HepG2 (cell line): ENCODE measurements around the gene TCEAL9. TPM values are rescaled to one million over a fixed set of nuclear protein-coding genes. Genes with fewer than 3 reads are reported as not detected.

Experiments used
- ETV6 ChIP-seq: sonication (generic); formaldehyde crosslinking; conservative IDR thresholded peaks from 2 replicates; pipeline ENCODE4 v1.4.0; 2020; ENCODE audit warnings: missing genetic modification reagents
- NONO ChIP-seq, 2 experiments: fragments of 450-650 bp in 1 of 2; sonication (generic) in 1 of 2; formaldehyde crosslinking in 1 of 2; IDR thresholded peaks in 1 of 2; conservative IDR thresholded peaks in 1 of 2; 2 replicates each; pipeline versions ENCODE4 v1.6.1 to v1.8.0; 2017 to 2022; ENCODE audit warnings: mild to moderate bottlenecking in 1 of 2, missing genetic modification reagents in 1 of 2, moderate library complexity in 1 of 2
- NRL ChIP-seq: sonication (generic); formaldehyde crosslinking; IDR thresholded peaks from 2 replicates; pipeline ENCODE4 v1.5.0; 2020; ENCODE audit warnings: missing genetic modification reagents, mild to moderate bottlenecking, moderate library complexity, borderline replicate concordance
- POLR2A ChIP-seq, 2 experiments: IDR thresholded peaks; 2 replicates each; pipeline ENCODE4 v1.6.1; 2011; ENCODE audit warnings: low read depth in 2 of 2, low read length in 2 of 2, mild to moderate bottlenecking in 1 of 2, moderate library complexity in 1 of 2; ENCODE audit not compliant: insufficient read depth in 1 of 2
- SP2 ChIP-seq: sonication (generic); formaldehyde crosslinking; IDR thresholded peaks from 2 replicates; pipeline ENCODE4 v1.5.1; 2020; ENCODE audit warnings: mild to moderate bottlenecking, missing genetic modification reagents
- SSRP1 ChIP-seq: IDR thresholded peaks from 2 replicates; pipeline ENCODE4 v1.6.1; 2016; ENCODE audit warnings: control low read depth
- TBX2 ChIP-seq: sonication (generic); formaldehyde crosslinking; IDR thresholded peaks from 2 replicates; pipeline ENCODE4 v1.5.0; 2020; ENCODE audit warnings: missing genetic modification reagents, mild to moderate bottlenecking, borderline replicate concordance
- ZBTB1 ChIP-seq: sonication (generic); formaldehyde crosslinking; IDR thresholded peaks from 2 replicates; pipeline ENCODE4 v1.4.0; 2020; ENCODE audit warnings: missing genetic modification reagents, borderline replicate concordance
- ZNF10 ChIP-seq: sonication (generic); formaldehyde crosslinking; IDR thresholded peaks from 2 replicates; pipeline ENCODE4 v1.4.0; 2020; ENCODE audit warnings: mild to moderate bottlenecking, low read depth, missing genetic modification reagents, borderline replicate concordance
- ZNF337 ChIP-seq: sonication (generic); formaldehyde crosslinking; IDR thresholded peaks from 2 replicates; pipeline ENCODE4 v1.5.1; 2020; ENCODE audit warnings: missing genetic modification reagents, low read depth, mild to moderate bottlenecking, borderline replicate concordance
- polyA plus RNA-seq, 8 experiments: library from polyadenylated mRNA; depleted of rRNA in 3 of 8; stranded (reverse) in 7 of 8; unstranded in 1 of 8; fragments of >200 nt; fragmentation: Illumina TruSeq in 4 of 8; extraction: Trizol in 4 of 8; gene quantifications; 2 replicates each; pipeline versions ENCODE4 v1.2.1 to v1.2.3, GENCODE V29; 2011 to 2016; ENCODE audit warnings: low read depth in 4 of 8, missing spikeins in 1 of 8, mixed read lengths in 1 of 8; ENCODE audit not compliant: insufficient read depth in 1 of 8
- total RNA-seq, 5 experiments: library from RNA; depleted of rRNA; stranded (reverse); fragments of >200 nt; fragmentation: Illumina TruSeq; extraction: Trizol; gene quantifications; 2 replicates each; pipeline ENCODE4 v1.2.3, GENCODE V29; 2016; ENCODE audit warnings: low read depth in 1 of 5
- TF ChIP-seq, protein P1 (sequence below): IDR thresholded peaks from 2 replicates; pipeline ENCODE4 v1.6.1; 2016; ENCODE audit warnings: control low read depth
- TF ChIP-seq, protein P2 (sequence below), 2 experiments: sonication (generic) in 1 of 2; formaldehyde crosslinking in 1 of 2; IDR thresholded peaks; 2 replicates each; pipeline versions ENCODE4 v1.4.0 to v1.6.1; 2018 to 2020; ENCODE audit warnings: missing genetic modification reagents in 2 of 2, borderline replicate concordance in 1 of 2, low read depth in 1 of 2, mild to moderate bottlenecking in 1 of 2, missing biosample characterization in 1 of 2
- TF ChIP-seq, protein P3 (sequence below): sonication (generic); formaldehyde crosslinking; IDR thresholded peaks from 2 replicates; pipeline ENCODE4 v1.4.0; 2020; ENCODE audit warnings: mild to moderate bottlenecking, missing genetic modification reagents
- TF ChIP-seq, protein P4 (sequence below), 2 experiments: sonication (generic) in 1 of 2; formaldehyde crosslinking in 1 of 2; IDR thresholded peaks; 2 replicates each; pipeline versions ENCODE4 v1.5.1 to v1.6.1; 2011 to 2020; ENCODE audit warnings: borderline replicate concordance in 1 of 2, low read depth in 1 of 2, low read length in 1 of 2, mild to moderate bottlenecking in 1 of 2, missing genetic modification reagents in 1 of 2, moderate library complexity in 1 of 2
- TF ChIP-seq, protein P5 (sequence below): IDR thresholded peaks from 2 replicates; pipeline ENCODE4 v1.6.1; 2016; ENCODE audit warnings: missing compliant biosample characterization, missing genetic modification reagents, borderline replicate concordance
- TF ChIP-seq, protein P6 (sequence below), 2 experiments: fragments of 450-650 bp in 1 of 2; sonication (generic) in 1 of 2; formaldehyde crosslinking; IDR thresholded peaks; 2 replicates each; pipeline versions ENCODE4 v1.5.0 to v1.8.0; 2020 to 2022; ENCODE audit warnings: mild to moderate bottlenecking in 1 of 2, missing genetic modification reagents in 1 of 2

Gene TCEAL9
- total and polyA plus RNA-seq, 2 of the 13 experiments (the other 11 are each of a cell fraction or from before 2014, with no cell fraction given) = 15.8 to 45.8 TPM

DNA sequence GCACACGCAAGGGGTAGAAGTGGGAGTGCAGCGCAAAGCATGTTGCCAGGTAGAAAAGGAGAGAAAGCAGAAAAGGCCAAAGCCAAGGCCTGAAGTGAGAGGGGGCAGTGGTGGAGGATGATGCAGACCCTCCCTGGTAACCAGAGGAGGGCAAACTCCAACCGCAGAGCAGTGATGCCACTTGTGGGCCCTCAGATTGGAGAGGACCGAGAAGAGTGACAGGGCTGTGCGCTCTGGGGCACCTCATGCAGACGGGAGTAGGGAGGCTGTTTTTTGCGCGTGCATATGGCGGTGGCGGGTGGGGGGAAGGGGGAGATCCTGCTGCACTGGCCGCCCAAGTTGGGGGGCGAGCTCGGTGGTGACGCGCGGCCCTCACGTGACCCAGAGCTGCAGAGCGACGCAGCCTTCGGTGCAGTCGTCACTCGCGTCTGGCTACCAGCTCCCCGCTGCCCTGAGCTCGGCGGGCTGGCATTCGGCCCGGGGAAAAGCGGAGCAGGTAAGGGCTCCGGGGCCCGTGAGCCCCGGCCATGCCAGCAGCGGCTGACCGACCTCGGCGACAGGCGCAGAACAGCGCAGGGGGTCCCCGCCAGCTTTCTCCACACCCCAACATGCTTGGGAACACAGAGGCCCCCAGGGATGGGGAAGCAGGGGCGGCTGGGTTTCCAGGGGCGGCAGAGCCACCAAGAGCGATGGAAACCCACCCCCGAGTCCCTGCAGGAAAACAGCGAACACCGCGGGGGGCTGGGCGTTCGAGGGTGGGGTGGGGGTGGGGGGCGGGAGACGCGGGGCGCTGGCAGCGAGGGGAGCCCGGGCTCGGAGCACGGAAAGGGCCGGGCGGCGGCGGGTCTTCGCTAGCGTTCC, 20.0 kb downstream of the TCEAL9 start, which contains the start of gene BEX3 (continued):
- TF ChIP-seq TBX2 (CRISPR knock-in tag) = no peak
- TF ChIP-seq, protein P1, sequence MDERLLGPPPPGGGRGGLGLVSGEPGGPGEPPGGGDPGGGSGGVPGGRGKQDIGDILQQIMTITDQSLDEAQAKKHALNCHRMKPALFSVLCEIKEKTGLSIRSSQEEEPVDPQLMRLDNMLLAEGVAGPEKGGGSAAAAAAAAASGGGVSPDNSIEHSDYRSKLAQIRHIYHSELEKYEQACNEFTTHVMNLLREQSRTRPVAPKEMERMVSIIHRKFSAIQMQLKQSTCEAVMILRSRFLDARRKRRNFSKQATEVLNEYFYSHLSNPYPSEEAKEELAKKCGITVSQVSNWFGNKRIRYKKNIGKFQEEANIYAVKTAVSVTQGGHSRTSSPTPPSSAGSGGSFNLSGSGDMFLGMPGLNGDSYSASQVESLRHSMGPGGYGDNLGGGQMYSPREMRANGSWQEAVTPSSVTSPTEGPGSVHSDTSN (CRISPR knock-in tag) = peak; percentile 62; the same call in 1 of the 2 replicates
- TF ChIP-seq ZBTB1 (CRISPR knock-in tag) = no peak
- TF ChIP-seq SP2 = no peak
- TF ChIP-seq, protein P2, sequence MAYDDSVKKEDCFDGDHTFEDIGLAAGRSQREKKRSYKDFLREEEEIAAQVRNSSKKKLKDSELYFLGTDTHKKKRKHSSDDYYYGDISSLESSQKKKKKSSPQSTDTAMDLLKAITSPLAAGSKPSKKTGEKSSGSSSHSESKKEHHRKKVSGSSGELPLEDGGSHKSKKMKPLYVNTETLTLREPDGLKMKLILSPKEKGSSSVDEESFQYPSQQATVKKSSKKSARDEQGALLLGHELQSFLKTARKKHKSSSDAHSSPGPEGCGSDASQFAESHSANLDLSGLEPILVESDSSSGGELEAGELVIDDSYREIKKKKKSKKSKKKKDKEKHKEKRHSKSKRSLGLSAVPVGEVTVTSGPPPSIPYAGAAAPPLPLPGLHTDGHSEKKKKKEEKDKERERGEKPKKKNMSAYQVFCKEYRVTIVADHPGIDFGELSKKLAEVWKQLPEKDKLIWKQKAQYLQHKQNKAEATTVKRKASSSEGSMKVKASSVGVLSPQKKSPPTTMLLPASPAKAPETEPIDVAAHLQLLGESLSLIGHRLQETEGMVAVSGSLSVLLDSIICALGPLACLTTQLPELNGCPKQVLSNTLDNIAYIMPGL (CRISPR knock-in tag; IDR thresholded peaks at IDR 0.05; ENCODE audit: borderline replicate concordance in 1 of 2, low read depth in 1 of 2) = 0 out of 4 replicates have a peak, but pooled peaks of 1 of the 2 experiments have one; percentile 48
- TF ChIP-seq, protein P3, sequence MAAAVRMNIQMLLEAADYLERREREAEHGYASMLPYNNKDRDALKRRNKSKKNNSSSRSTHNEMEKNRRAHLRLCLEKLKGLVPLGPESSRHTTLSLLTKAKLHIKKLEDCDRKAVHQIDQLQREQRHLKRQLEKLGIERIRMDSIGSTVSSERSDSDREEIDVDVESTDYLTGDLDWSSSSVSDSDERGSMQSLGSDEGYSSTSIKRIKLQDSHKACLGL (CRISPR knock-in tag) = no peak
- no peak for TF ChIP-seq ETV6
- TF ChIP-seq NONO (IDR thresholded peaks at IDR 0.05) = no peak
- 0 out of 2 replicates have a peak, but pooled peaks have one; percentile 22 for TF ChIP-seq NONO (CRISPR knock-in tag; conservative IDR thresholded peaks at IDR 0.05)
- peak in 1 of 2 experiments; percentile 64; a peak in 2 of 4 replicates for TF ChIP-seq POLR2A (IDR thresholded peaks at IDR 0.05; ENCODE audit: insufficient read depth in 1 of 2, low read depth in 2 of 2, low read length in 2 of 2)
- no peak for TF ChIP-seq NRL
- TF ChIP-seq, protein P4, sequence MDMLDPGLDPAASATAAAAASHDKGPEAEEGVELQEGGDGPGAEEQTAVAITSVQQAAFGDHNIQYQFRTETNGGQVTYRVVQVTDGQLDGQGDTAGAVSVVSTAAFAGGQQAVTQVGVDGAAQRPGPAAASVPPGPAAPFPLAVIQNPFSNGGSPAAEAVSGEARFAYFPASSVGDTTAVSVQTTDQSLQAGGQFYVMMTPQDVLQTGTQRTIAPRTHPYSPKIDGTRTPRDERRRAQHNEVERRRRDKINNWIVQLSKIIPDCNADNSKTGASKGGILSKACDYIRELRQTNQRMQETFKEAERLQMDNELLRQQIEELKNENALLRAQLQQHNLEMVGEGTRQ (IDR thresholded peaks at IDR 0.05; ENCODE audit: low read depth, low read length) = 0 out of 2 replicates have a peak, but pooled peaks have one; percentile 53
- TF ChIP-seq, protein P4 (CRISPR knock-in tag; IDR thresholded peaks at IDR 0.05; ENCODE audit: borderline replicate concordance) = peak; percentile 87; the same call in 1 of the 2 replicates
- no peak for TF ChIP-seq SSRP1 (CRISPR knock-in tag)
- TF ChIP-seq, protein P5, sequence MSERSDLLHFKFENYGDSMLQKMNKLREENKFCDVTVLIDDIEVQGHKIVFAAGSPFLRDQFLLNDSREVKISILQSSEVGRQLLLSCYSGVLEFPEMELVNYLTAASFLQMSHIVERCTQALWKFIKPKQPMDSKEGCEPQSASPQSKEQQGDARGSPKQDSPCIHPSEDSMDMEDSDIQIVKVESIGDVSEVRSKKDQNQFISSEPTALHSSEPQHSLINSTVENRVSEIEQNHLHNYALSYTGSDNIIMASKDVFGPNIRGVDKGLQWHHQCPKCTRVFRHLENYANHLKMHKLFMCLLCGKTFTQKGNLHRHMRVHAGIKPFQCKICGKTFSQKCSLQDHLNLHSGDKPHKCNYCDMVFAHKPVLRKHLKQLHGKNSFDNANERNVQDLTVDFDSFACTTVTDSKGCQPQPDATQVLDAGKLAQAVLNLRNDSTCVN (CRISPR knock-in tag) = no peak
- no peak for TF ChIP-seq ZNF337 (CRISPR knock-in tag)
- no peak for TF ChIP-seq ZNF10 (CRISPR knock-in tag)
- TF ChIP-seq, protein P6, sequence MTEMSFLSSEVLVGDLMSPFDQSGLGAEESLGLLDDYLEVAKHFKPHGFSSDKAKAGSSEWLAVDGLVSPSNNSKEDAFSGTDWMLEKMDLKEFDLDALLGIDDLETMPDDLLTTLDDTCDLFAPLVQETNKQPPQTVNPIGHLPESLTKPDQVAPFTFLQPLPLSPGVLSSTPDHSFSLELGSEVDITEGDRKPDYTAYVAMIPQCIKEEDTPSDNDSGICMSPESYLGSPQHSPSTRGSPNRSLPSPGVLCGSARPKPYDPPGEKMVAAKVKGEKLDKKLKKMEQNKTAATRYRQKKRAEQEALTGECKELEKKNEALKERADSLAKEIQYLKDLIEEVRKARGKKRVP (CRISPR knock-in tag; IDR thresholded peaks at IDR 0.05) = no peak
